ENCODE data around the gene CRHBP.
"Not testable (repeated sequence)": the region's sequence is repeated elsewhere in the genome, so short reads cannot be mapped to it uniquely, and the experiment has no call there.

Gene CRHBP

GRCh38 chr5:76980518-76981144 is 27.8 kb downstream of the CRHBP start:
- no peak for TF ChIP-seq CTCF (IDR thresholded peaks at IDR 0.05; ENCODE audit: insufficient read depth, missing control alignments)
- no peak for DNase-seq (ENCODE audit: insufficient read length, low spot score)
- no peak for FAIRE-seq

GRCh38 chr5:76982450-76982849 is 29.6 kb downstream of the CRHBP start:
- FAIRE-seq: no peak
- TF ChIP-seq CTCF (IDR thresholded peaks at IDR 0.05; ENCODE audit: insufficient read depth, missing control alignments): no peak
- DNase-seq (ENCODE audit: insufficient read length, low spot score): no peak

GRCh38 chr5:76983468-76983867 is 30.6 kb downstream of the CRHBP start:
- no peak for TF ChIP-seq CTCF (IDR thresholded peaks at IDR 0.05; ENCODE audit: insufficient read depth, missing control alignments)
- DNase-seq (ENCODE audit: insufficient read length, low spot score) (no peak), FAIRE-seq (no peak)

- FAIRE-seq (no peak), DNase-seq (ENCODE audit: insufficient read length, low spot score) (no peak)
- TF ChIP-seq CTCF (IDR thresholded peaks at IDR 0.05; ENCODE audit: insufficient read depth, missing control alignments): no peak
Observed at GRCh38 chr5:76986825-76987526, 34.1 kb downstream of the CRHBP start.

- FAIRE-seq: no peak
- no peak for DNase-seq (ENCODE audit: insufficient read length, low spot score)
- no peak for TF ChIP-seq CTCF (IDR thresholded peaks at IDR 0.05; ENCODE audit: insufficient read depth, missing control alignments)
Observed at GRCh38 chr5:76990899-76991459, 38.1 kb downstream of the CRHBP start.

- not testable (repeated sequence) for FAIRE-seq; DNase-seq (ENCODE audit: insufficient read length, low spot score)
Observed at GRCh38 chr5:76993436-76993835, 40.6 kb downstream of the CRHBP start.

GRCh38 chr5:76994337-76994736 is 41.5 kb downstream of the CRHBP start:
- DNase-seq (ENCODE audit: insufficient read length, low spot score) (no peak), FAIRE-seq (no peak)

GRCh38 chr5:76998251-76998650 is 45.4 kb downstream of the CRHBP start:
- FAIRE-seq: not testable (repeated sequence)

More at GRCh38 chr5:76994337-76994736, 41.5 kb downstream of the CRHBP start:
- no peak for TF ChIP-seq CTCF (IDR thresholded peaks at IDR 0.05; ENCODE audit: insufficient read depth, missing control alignments)

More at GRCh38 chr5:76998251-76998650, 45.4 kb downstream of the CRHBP start:
- DNase-seq (ENCODE audit: insufficient read length, low spot score): not testable (repeated sequence)
